SK-N-MC (cell line): Measurements from ENCODE around the gene RABAC1.
"Not testable (repeated sequence)": the region's sequence is repeated elsewhere in the genome, so short reads cannot be mapped to it uniquely, and the experiment has no call there.

ENCODE experiments used
- DNase-seq: peaks from one replicate; pipeline ENCODE4 v3.0.0-alpha.2; 2011; ENCODE audit warnings: low read depth, low spot score
- H3K27ac ChIP-seq: fragments of 200-600 bp; sonication (generic); 2 replicates; pipeline ENCODE4 v1.5.1; 2016; ENCODE audit warnings: mixed run types
- H3K36me3 ChIP-seq: fragments of 200-600 bp; sonication (generic); 2 replicates; pipeline ENCODE4 v1.6.1; 2017; ENCODE audit warnings: antibody characterized with exemption, low read length, mixed read lengths; ENCODE audit not compliant: insufficient read depth
- H3K4me3 ChIP-seq: fragments of 200-600 bp; sonication (generic); 2 replicates; pipeline ENCODE4 v1.5.1; 2016
- H3K9ac ChIP-seq: fragments of 200-600 bp; sonication (generic); 2 replicates; pipeline ENCODE4 v1.8.0; 2017; ENCODE audit warnings: mixed run types, mixed read lengths; ENCODE audit not compliant: insufficient read length
- H3K9me3 ChIP-seq: fragments of 200-600 bp; sonication (generic); 2 replicates; pipeline ENCODE4 v1.6.1; 2017; ENCODE audit warnings: low read depth, mild to moderate bottlenecking, antibody characterized with exemption, low read length, moderate library complexity, mixed read lengths
- EZH2 ChIP-seq: fragments of 200-600 bp; sonication (generic); IDR thresholded peaks from one replicate; pipeline ENCODE4 v1.6.1; 2017; ENCODE audit warnings: antibody characterized with exemption
- FOXP2 ChIP-seq: optimal IDR thresholded peaks from 2 replicates; pipeline ENCODE3; 2011; ENCODE audit warnings: mild to moderate bottlenecking, moderate library complexity; ENCODE audit not compliant: insufficient read depth; ENCODE audit errors: extremely low read length, control extremely low read depth
- POLR2AphosphoS5 ChIP-seq: IDR thresholded peaks from 2 replicates; pipeline ENCODE4 v1.6.1; 2012; ENCODE audit warnings: mild to moderate bottlenecking, low read depth, low read length, borderline replicate concordance

RABAC1 gene

DNA sequence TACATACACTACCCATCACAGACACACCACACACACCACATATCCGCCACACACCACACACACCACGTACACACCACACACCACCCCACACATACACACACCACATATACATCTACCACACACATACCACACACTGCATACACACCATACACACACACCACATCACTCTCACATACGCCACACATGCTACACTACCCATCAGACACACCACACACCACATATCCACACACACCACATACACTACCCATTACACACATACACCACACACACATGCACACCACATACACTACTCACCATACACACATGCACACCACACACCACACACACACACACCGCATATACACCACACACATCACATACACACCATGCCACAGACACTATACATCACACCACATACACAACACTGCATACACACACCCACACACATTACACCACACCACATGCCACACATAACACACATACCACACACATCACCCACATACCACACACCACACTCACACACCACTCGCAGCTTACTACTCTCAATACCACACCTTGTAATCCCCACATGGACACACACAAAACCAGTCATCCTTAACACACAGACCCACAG lies 40.4 kb downstream of the RABAC1 start:
- Histone ChIP-seq H3K9me3 (no peaks in the 10 kb centered on the region), H3K36me3 (no peaks in the 10 kb centered on the region), H3K4me3 (no peak overlapping the region), H3K27ac (no peak overlapping the region), H3K9ac (no peak overlapping the region)
- no peak for DNase-seq
- TF ChIP-seq FOXP2 = no peak
- no peak for TF ChIP-seq POLR2AphosphoS5
- no peak for TF ChIP-seq EZH2

DNA sequence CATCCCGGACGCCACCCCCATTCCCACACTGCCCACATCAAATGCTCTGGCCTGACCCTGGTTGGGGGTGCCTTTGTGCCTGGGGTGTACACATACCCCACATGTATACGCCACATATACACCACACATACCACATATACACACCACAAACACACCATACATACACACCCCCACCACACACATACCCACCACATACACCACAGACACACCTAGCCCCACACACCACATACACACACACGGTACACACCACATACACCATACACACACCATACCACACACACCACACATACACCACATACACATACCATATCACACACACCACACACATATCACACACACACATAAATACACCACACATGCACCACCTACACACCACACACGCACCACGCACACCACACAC lies 41.0 kb downstream of the RABAC1 start:
- H3K9me3 ChIP-seq = no peaks in the 10 kb centered on the region
- H3K9ac ChIP-seq = no peak overlapping the region
- H3K36me3 ChIP-seq = no peaks in the 10 kb centered on the region
- no peak for DNase-seq
- H3K27ac ChIP-seq = no peak overlapping the region
- H3K4me3 ChIP-seq = no peak overlapping the region
- TF ChIP-seq POLR2AphosphoS5 (no peak), EZH2 (no peak), FOXP2 (no peak)

DNA sequence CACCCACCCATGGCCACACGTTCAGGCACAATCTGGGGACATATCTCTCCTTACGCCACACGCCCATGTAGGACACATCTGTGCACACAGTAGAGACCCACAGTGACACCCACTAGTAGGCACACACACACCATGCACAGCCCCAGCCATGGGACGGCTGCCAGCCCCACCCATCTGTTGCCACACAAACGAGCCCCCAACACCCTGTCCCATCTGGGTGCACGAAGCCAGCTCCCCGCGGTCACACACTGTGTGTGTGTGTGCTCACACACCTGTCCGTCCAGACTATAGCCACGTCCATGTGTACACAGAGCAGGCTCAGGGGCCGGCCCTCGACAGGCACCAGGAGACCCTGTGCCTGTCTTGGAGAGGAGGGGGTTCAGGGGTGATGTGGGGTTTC lies 41.4 kb downstream of the RABAC1 start:
- no peak overlapping the region for H3K27ac ChIP-seq
- TF ChIP-seq FOXP2 = no peak
- TF ChIP-seq EZH2 = no peak
- no peak for TF ChIP-seq POLR2AphosphoS5
- no peak overlapping the region for H3K9ac ChIP-seq
- H3K36me3 ChIP-seq = no peaks in the 10 kb centered on the region
- no peaks in the 10 kb centered on the region for H3K9me3 ChIP-seq
- no peak for DNase-seq
- no peak overlapping the region for H3K4me3 ChIP-seq

DNA sequence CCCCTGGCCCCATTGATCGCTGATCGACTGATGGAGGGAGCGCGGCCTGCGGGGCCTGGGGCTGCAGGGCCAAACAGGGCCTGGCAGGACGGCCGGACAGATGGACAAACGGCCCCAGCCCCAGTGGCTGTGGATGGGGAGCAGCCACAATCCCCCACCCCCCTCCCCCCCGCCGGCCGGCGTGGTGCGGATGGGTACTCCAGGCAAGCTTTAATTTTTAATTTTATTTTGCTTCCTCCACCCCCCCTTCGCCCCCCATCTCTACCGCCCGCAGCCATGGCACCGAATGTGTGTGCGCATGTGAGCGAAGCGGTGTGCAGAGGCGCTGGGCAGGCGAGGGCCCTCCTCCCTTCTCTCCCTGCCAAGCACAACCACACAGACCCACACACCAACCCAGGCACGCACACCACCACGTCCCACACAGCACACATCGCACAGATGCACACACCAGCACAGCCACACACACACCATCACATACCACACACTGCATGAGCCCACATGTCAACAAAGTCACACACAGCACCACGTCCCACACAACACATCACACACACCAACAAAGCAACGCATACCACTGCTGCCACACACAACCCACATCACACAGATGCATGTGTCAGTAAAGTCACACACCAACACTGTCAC lies 43.2 kb downstream of the RABAC1 start:
- Histone ChIP-seq H3K9ac (no peak overlapping the region), H3K9me3 (no peaks in the 10 kb centered on the region), H3K27ac (no peak overlapping the region), H3K4me3 (no peak overlapping the region), H3K36me3 (no peaks in the 10 kb centered on the region)
- no peak for DNase-seq
- TF ChIP-seq POLR2AphosphoS5 (no peak), EZH2 (no peak), FOXP2 (no peak)

DNA sequence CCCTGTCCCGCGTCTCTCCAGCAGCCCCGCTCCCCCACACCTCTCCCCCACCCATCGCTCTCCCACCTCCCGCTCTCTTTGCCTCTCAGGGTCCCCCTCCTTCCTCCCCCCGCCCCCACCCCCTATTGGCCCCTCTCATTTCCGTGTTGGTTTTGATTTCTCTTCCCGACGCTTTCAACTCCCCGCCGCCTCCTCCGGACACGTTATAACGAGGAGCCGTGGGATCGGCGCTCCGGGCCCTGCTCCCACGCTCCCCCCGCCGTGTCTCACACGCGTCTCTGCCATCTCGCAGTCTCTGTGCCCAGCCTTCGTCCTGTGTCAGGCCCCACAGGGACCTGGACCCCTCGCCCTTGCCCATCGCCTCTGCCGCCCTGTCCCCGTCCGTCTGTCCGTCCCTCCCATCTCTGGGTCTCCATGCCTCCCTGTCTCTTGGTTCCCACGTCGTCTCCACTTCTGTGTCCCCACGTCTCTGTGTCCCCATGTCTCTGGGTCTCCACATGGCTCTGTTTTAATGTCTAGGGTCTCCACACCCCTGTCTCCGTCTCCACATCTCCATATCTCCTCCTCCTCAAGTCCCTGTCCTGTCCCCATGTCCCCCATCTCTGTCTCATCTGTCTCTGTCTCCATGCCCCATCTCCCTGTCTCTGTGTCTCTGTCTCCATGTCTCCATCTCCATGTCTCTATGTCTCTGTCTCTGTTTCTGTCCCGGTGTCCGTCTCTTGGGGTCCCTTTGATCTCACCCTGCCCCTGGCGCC lies 43.9 kb downstream of the RABAC1 start:
- no peak overlapping the region for H3K9ac ChIP-seq

DNA sequence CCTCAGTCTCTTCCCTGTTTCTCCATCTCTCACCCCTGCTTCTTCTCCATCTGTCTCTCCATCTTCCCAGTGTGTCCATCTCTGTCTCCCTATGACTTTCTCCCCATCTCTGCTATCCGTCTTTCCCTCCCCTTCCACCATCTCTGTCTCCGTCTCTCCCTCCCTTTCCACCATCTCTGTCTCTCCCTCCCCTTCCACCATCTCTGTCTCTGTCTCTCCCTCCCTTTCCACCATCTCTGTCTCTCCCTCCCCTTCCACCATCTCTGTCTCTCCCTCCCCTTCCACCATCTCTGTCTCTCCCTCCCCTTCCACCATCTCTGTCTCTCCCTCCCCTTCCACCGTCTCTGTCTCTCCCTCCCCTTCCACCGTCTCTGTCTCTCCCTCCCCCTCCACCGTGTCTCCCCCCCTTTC lies 44.7 kb downstream of the RABAC1 start:
- not testable (repeated sequence) for H3K4me3 ChIP-seq, H3K27ac ChIP-seq, H3K9me3 ChIP-seq, H3K36me3 ChIP-seq, DNase-seq, H3K9ac ChIP-seq

More for the DNA sequence above, 43.9 kb downstream of the RABAC1 start:
- H3K9me3 ChIP-seq = no peaks in the 10 kb centered on the region
- no peak for DNase-seq
- H3K4me3 ChIP-seq = peak overlapping the region; percentile 54
- H3K36me3 ChIP-seq = no peaks in the 10 kb centered on the region
- H3K27ac ChIP-seq = no peak overlapping the region
- TF ChIP-seq POLR2AphosphoS5 (no peak), EZH2 (no peak), FOXP2 (no peak)

DNA sequence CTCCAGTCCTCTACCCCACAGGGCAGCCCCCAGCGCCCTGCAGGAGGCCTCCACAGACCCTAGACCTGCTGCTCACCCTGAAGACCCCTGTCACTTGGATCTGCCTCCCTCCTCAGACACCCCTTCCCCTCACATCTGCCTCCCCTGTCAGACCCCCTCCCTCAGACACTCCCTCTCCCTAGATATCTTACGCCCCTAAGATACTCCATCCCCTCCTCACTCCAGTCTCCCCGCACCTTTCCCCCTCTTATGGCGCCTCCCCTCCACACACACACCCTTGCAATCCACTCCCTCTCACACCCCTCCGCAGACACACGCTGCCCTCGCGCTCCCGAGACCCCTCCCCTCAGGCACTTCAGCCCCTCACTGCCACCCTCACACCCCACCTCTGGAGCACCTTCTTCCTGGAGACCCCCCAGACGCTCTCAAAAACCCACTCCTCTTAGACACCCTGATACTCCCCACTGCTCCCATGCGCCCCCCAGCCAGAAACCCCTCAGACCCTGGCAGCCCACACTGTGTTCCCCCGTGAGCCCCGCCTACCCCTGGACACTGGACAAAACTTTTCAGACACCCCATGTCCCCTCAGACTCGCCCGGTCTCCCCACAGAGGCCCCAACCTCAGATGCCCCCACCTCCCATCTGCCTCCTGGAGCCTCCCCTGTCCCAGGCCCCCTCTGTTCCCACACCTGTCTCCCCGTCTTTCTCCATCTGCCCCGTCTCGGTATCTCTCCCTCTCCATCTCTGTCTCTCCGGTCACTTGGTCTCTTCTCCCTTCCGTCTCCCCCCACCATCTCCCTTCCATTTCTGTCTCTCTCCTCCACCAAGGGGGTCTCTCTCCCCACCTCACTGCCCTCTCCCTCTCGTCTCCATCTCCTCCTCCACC lies 45.3 kb downstream of the RABAC1 start:
- TF ChIP-seq FOXP2 = no peak
- TF ChIP-seq POLR2AphosphoS5 = no peak
- no peak for TF ChIP-seq EZH2
- H3K27ac ChIP-seq = no peak overlapping the region
- no peak overlapping the region for H3K9ac ChIP-seq
- DNase-seq = no peak
- H3K4me3 ChIP-seq = no peak overlapping the region
- H3K36me3 ChIP-seq = no peaks in the 10 kb centered on the region
- no peaks in the 10 kb centered on the region for H3K9me3 ChIP-seq
